GM19328 (cell line): ENCODE data around the gene SCUBE1.

Source experiments
- ATAC-seq: cut with Tn5 transposase; IDR thresholded peaks from one replicate; pipeline ENCODE4 v1.9.1; 2021; ENCODE audit warnings: mild to moderate bottlenecking, moderate library complexity; ENCODE audit not compliant: unreplicated experiment

SCUBE1 gene

GRCh38 chr22:43343262-43343669 is at the start of gene SCUBE1:
TSS of gene SCUBE1 (minus strand) at chr22:43343372. CDS start at chr22:43343261, 111 bp downstream.
- ATAC-seq, result no peak

GRCh38 chr22:43392385-43392989 is 49.3 kb upstream of the SCUBE1 start:
- ATAC-seq, result no peak

GRCh38 chr22:43391306-43391705 is 48.1 kb upstream of the SCUBE1 start:
- no peak for ATAC-seq

- ATAC-seq, result no peak
These were observed 47.7 kb upstream of the SCUBE1 start for GRCh38 chr22:43390872-43391271.

- ATAC-seq, result no peak
These were observed 47.0 kb upstream of the SCUBE1 start for GRCh38 chr22:43390166-43390565.

GRCh38 chr22:43389227-43389836 is 46.2 kb upstream of the SCUBE1 start:
- ATAC-seq, result no peak

GRCh38 chr22:43388420-43388851 is 45.3 kb upstream of the SCUBE1 start:
- no peak for ATAC-seq

- no peak for ATAC-seq
These were observed 44.6 kb upstream of the SCUBE1 start for GRCh38 chr22:43387815-43388214.

GRCh38 chr22:43385770-43386641 is 42.8 kb upstream of the SCUBE1 start:
- ATAC-seq, result no peak

GRCh38 chr22:43384863-43385262 is 41.7 kb upstream of the SCUBE1 start:
- ATAC-seq, result no peak

GRCh38 chr22:43381693-43382092 is 38.5 kb upstream of the SCUBE1 start:
- no peak for ATAC-seq

- no peak for ATAC-seq
These were observed 34.9 kb upstream of the SCUBE1 start for GRCh38 chr22:43377896-43378704.

GRCh38 chr22:43377548-43377895 is 34.4 kb upstream of the SCUBE1 start:
- no peak for ATAC-seq

GRCh38 chr22:43376765-43377547 is 33.8 kb upstream of the SCUBE1 start:
- ATAC-seq, result no peak

GRCh38 chr22:43375951-43376455 is 32.8 kb upstream of the SCUBE1 start:
- ATAC-seq, result no peak

- ATAC-seq, result no peak
These were observed 26.9 kb upstream of the SCUBE1 start for GRCh38 chr22:43370036-43370435.

GRCh38 chr22:43365715-43366440 is 22.7 kb upstream of the SCUBE1 start:
- no peak for ATAC-seq

GRCh38 chr22:43364169-43364435 is 20.9 kb upstream of the SCUBE1 start:
- ATAC-seq, result no peak

GRCh38 chr22:43363315-43364168 is 20.4 kb upstream of the SCUBE1 start:
- no peak for ATAC-seq
